OCI-LY1 (cell line): Measurements from ENCODE around the gene DYNLT4.
A peak's percentile ranks its signal among the peaks of the same experiment; 100 is the strongest.
"Not testable (repeated sequence)": the region's sequence is repeated elsewhere in the genome, so short reads cannot be mapped to it uniquely, and the experiment has no call there.

Source experiments
- H2AFZ ChIP-seq: fragments of 200-600 bp; sonication (generic), shearing (Covaris generic); 2 replicates; pipeline ENCODE4 v1.6.0; 2014; ENCODE audit warnings: antibody characterized with exemption, mild to moderate bottlenecking, low read length
- H3F3A ChIP-seq: fragments of 200-600 bp; sonication (generic), shearing (Covaris generic); 2 replicates; pipeline ENCODE4 v1.6.0; 2014; ENCODE audit warnings: mild to moderate bottlenecking, antibody characterized with exemption, low read length, moderate library complexity; ENCODE audit not compliant: insufficient read depth
- H3K27ac ChIP-seq: fragments of 200-600 bp; sonication (generic); 2 replicates; pipeline ENCODE4 v1.5.1; 2014; ENCODE audit warnings: low read length, mixed run types, mild to moderate bottlenecking, low read depth; ENCODE audit not compliant: poor library complexity, severe bottlenecking
- H3K27me3 ChIP-seq: fragments of 200-600 bp; sonication (generic); 2 replicates; pipeline ENCODE4 v1.6.0; 2014; ENCODE audit warnings: antibody characterized with exemption, mild to moderate bottlenecking, low read length, moderate library complexity; ENCODE audit not compliant: insufficient read depth
- H3K36me3 ChIP-seq: fragments of 200-600 bp; sonication (generic); 2 replicates; pipeline ENCODE4 v1.6.1; 2014; ENCODE audit warnings: mild to moderate bottlenecking, antibody characterized with exemption, low read length, moderate library complexity, mixed read lengths; ENCODE audit not compliant: insufficient read depth
- H3K4me1 ChIP-seq: fragments of 200-600 bp; sonication (generic); 2 replicates; pipeline ENCODE4 v1.5.1; 2014; ENCODE audit warnings: mild to moderate bottlenecking, low read length, moderate library complexity; ENCODE audit not compliant: insufficient read depth, severe bottlenecking
- H3K4me2 ChIP-seq: fragments of 200-600 bp; sonication (generic), shearing (Covaris generic); 2 replicates; pipeline ENCODE4 v1.6.1; 2014; ENCODE audit warnings: low read length
- H3K4me3 ChIP-seq: fragments of 200-600 bp; sonication (generic); 2 replicates; pipeline ENCODE4 v1.5.1; 2014; ENCODE audit warnings: low read length, low read depth, mild to moderate bottlenecking, mixed read lengths; ENCODE audit not compliant: poor library complexity, severe bottlenecking
- H3K79me2 ChIP-seq: fragments of 200-600 bp; shearing (Covaris generic); 2 replicates; pipeline ENCODE4 v1.6.1; 2016; ENCODE audit warnings: mixed run types, low read length, mixed read lengths; ENCODE audit not compliant: insufficient read depth
- H3K9ac ChIP-seq: fragments of 200-600 bp; sonication (generic), shearing (Covaris generic); 2 replicates; pipeline ENCODE4 v1.6.1; 2014; ENCODE audit warnings: mild to moderate bottlenecking, low read length, mixed read lengths
- H3K9me2 ChIP-seq: fragments of 200-600 bp; sonication (generic), shearing (Covaris generic); 2 replicates; pipeline ENCODE4 v1.6.1; 2014; ENCODE audit warnings: low read depth, mild to moderate bottlenecking, low read length, mixed read lengths
- H3K9me3 ChIP-seq: fragments of 200-600 bp; shearing (Covaris generic); 2 replicates; pipeline ENCODE4 v1.6.1; 2014; ENCODE audit warnings: low read length, mixed read lengths
- H4K20me1 ChIP-seq: fragments of 200-600 bp; sonication (generic), shearing (Covaris generic); 2 replicates; pipeline ENCODE4 v1.6.0; 2016; ENCODE audit warnings: mild to moderate bottlenecking, low read length; ENCODE audit not compliant: insufficient read depth
- EZH2 ChIP-seq: fragments of 200-600 bp; sonication (generic), shearing (Covaris generic); IDR thresholded peaks from 2 replicates; pipeline ENCODE4 v1.8.0; 2017; ENCODE audit warnings: borderline replicate concordance, mixed run types, mild to moderate bottlenecking, antibody characterized with exemption, low read length, moderate library complexity, mixed read lengths
- TF ChIP-seq, protein P1 (sequence below): fragments of 200-600 bp; sonication (generic), shearing (Covaris generic); IDR thresholded peaks from 2 replicates; pipeline ENCODE4 v1.5.1; 2017; ENCODE audit warnings: mild to moderate bottlenecking, antibody characterized with exemption, low read length, moderate library complexity, mixed read lengths

Gene DYNLT4

DNA sequence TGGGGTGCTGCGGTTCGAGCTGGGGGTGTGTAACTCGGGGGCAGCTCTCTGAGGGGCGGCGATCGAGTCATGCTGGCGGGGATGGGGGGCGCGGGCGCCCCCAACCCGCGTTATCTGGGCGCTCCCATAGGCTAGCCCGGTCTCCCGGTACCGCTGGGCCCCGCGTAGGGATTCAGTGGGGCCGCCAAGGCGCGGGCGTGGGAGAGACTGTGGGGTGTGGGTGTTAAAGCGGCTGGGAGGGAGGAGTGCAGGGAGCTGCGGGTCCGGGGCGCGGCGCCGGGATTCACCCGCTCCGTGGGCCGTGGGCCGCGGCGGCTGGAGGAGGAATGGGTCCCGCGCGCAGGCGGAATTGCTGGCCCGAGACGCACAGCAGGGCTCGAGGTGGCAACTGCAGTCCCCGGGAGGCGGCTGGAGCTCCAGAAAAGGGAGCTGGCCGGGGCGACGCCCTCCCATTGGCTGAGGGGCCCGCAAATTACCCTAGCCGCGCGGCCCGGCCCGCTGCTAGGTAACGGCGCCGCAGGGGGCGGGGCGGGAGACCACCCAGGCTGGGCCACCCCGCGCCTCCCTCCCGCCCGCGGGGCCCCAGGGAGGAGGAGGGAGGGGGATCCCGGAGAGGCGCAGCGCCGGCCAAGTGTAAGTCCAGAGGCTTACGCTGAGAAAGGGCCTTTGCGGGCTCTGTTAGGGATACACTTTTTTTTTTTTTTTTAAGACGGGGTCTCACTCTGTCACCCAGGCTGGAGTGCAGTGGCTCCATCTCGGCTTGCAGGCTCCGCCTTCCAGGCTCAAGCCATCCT, 35.9 kb upstream of the DYNLT4 start, which contains the start of gene PTCH2:
TSS of gene PTCH2 (minus strand) at position 392 of the 794 bp plus-strand sequence. CDS start at position 71, 321 bp downstream.
- Histone ChIP-seq H2AFZ (no peak within 1 kb of the TSS), H3K4me2 (peak within 1 kb of the TSS; percentile 60)
- TF ChIP-seq, protein P1, sequence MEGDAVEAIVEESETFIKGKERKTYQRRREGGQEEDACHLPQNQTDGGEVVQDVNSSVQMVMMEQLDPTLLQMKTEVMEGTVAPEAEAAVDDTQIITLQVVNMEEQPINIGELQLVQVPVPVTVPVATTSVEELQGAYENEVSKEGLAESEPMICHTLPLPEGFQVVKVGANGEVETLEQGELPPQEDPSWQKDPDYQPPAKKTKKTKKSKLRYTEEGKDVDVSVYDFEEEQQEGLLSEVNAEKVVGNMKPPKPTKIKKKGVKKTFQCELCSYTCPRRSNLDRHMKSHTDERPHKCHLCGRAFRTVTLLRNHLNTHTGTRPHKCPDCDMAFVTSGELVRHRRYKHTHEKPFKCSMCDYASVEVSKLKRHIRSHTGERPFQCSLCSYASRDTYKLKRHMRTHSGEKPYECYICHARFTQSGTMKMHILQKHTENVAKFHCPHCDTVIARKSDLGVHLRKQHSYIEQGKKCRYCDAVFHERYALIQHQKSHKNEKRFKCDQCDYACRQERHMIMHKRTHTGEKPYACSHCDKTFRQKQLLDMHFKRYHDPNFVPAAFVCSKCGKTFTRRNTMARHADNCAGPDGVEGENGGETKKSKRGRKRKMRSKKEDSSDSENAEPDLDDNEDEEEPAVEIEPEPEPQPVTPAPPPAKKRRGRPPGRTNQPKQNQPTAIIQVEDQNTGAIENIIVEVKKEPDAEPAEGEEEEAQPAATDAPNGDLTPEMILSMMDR = no peak
- no peak for TF ChIP-seq EZH2

DNA sequence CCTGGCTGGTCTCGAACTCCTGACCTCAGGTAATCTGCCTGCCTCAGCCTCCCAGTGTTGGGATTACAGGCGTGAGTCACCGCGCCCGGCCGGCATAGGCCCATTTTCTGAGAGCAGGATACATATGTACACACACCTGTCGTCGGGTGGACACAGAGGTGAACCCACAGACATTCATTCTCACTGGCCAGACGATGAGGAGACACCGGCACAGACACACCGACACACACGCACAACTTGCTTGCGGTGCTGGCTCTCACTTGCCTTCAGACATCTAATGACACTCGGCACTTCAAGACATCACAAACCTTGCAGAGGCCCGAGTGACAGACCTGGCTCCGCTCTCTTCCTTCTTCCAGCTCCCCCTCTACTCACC, 35.3 kb upstream of the DYNLT4 start:
- no peaks in the 10 kb centered on the region for H3K9me3 ChIP-seq
- H3K9me2 ChIP-seq = no peaks in the 10 kb centered on the region
- no peaks in the 10 kb centered on the region; the same call in 1 of the 2 replicates for H3K36me3 ChIP-seq
- peak overlapping the region; percentile 60 for H3K4me2 ChIP-seq
- no peaks in the 10 kb centered on the region for H4K20me1 ChIP-seq
- H3K4me3 ChIP-seq = peak overlapping the region; percentile 50
- peak overlapping the region; percentile 34; the same call in 1 of the 2 replicates for H3K9ac ChIP-seq
- H3F3A ChIP-seq = no peaks in the 10 kb centered on the region
- TF ChIP-seq EZH2 = no peak
- TF ChIP-seq, protein P1 = no peak
- no peak overlapping the region for H2AFZ ChIP-seq
- H3K79me2 ChIP-seq = no peaks in the 10 kb centered on the region
- H3K4me1 ChIP-seq = peaks cover 9% of the 10 kb centered on the region
- H3K27ac ChIP-seq = no peak overlapping the region
- 0 out of 2 replicates have a peak, but pooled peaks cover 4% of the 10 kb centered on the region for H3K27me3 ChIP-seq

More for the DNA sequence above, 35.9 kb upstream of the DYNLT4 start, which contains the start of gene PTCH2:
- H3K9ac ChIP-seq = peak within 1 kb of the TSS; percentile 34; the same call in 1 of the 2 replicates
- no peaks in the 10 kb centered on the region; the same call in 1 of the 2 replicates for H3K36me3 ChIP-seq
- H3K4me1 ChIP-seq = peaks cover 9% of the 10 kb centered on the region
- H3K27ac ChIP-seq = no peak within 1 kb of the TSS
- H3F3A ChIP-seq = no peaks in the 10 kb centered on the region
- H4K20me1 ChIP-seq = no peaks in the 10 kb centered on the region
- H3K79me2 ChIP-seq = no peaks in the 10 kb centered on the region
- H3K9me3 ChIP-seq = no peaks in the 10 kb centered on the region
- peak within 1 kb of the TSS; percentile 50 for H3K4me3 ChIP-seq
- 0 out of 2 replicates have a peak, but pooled peaks cover 4% of the 10 kb centered on the region for H3K27me3 ChIP-seq
- no peaks in the 10 kb centered on the region for H3K9me2 ChIP-seq

DNA sequence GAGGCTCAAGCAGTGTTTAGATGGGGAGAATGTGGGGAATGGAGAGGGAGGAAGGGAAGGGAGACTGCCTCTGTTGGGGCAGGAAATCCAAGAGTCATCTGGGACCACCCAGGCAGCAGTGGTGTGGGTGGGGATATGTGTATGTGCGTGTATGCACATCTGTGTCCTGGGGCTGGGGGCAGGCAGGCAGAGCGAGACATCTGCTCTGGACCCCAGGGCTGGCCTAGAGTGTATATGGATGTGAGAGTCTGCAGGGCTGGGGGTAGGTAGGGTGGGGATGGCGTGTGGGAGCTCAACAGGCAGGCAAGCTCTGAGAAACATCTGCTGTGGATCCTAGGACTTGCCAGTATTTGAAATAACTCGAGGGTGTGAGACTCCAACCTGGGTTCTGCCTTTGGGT, 32.4 kb upstream of the DYNLT4 start:
- no peaks in the 10 kb centered on the region for H3K79me2 ChIP-seq
- no peak overlapping the region for H3K9ac ChIP-seq
- 0 out of 2 replicates have a peak, but pooled peaks cover 4% of the 10 kb centered on the region for H3K27me3 ChIP-seq
- no peaks in the 10 kb centered on the region for H3K9me3 ChIP-seq
- peaks cover 16% of the 10 kb centered on the region for H3K4me1 ChIP-seq
- H3K36me3 ChIP-seq = no peaks in the 10 kb centered on the region; the same call in 1 of the 2 replicates
- no peak for TF ChIP-seq EZH2
- TF ChIP-seq, protein P1 = no peak
- H3K4me2 ChIP-seq = no peak overlapping the region
- H2AFZ ChIP-seq = no peak overlapping the region
- no peaks in the 10 kb centered on the region for H4K20me1 ChIP-seq
- no peaks in the 10 kb centered on the region for H3K9me2 ChIP-seq
- H3K27ac ChIP-seq = no peak overlapping the region
- H3K4me3 ChIP-seq = no peak overlapping the region
- H3F3A ChIP-seq = no peaks in the 10 kb centered on the region

DNA sequence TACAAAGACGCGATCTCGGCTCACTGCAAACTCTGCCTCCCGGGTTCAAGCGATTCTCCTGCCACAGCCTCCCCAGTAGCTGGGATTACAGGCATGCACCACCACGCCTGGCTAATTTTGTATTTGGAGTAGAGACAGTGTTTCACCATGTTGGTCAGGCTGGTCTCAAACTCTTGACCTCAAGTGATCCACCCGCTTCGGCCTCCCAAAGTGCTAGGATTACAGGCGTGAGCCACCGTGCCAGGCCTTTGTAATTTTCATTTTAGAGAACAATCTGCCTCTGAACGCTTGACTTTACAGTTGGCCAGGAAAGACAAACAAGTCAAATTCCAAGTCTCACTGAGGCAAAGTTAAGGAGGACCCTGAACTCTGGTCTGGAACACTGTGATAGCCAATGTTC, 31.1 kb upstream of the DYNLT4 start:
- H3K4me2 ChIP-seq, H4K20me1 ChIP-seq, H3F3A ChIP-seq, H3K9me2 ChIP-seq, H3K27me3 ChIP-seq, H3K9ac ChIP-seq, H3K36me3 ChIP-seq, H2AFZ ChIP-seq, H3K79me2 ChIP-seq, H3K4me3 ChIP-seq, H3K9me3 ChIP-seq, H3K27ac ChIP-seq: not testable (repeated sequence)
- H3K4me1 ChIP-seq = peaks cover 16% of the 10 kb centered on the region
